Stomach (tissue), 9 donors: ENCODE data around the gene TMEM179. TPM values are rescaled to one million over a fixed set of nuclear protein-coding genes. Genes with fewer than 3 reads are reported as not detected.

Experiments used
- DNase-seq, 2 donors: peaks; one replicate each; pipeline versions ENCODE4 v3.0.0 to v3.0.0-alpha.2; 2013 to 2019
- H3K27ac ChIP-seq, 5 donors: fragments of 200-600 bp in 4 of 5; sonication (generic) in 4 of 5; one replicate each; pipeline ENCODE4 v1.5.1; 2013 to 2019; ENCODE audit warnings: mild to moderate bottlenecking in 1 of 5, moderate library complexity in 1 of 5
- H3K27me3 ChIP-seq, 3 donors: fragments of 200-600 bp; sonication (generic); one replicate each; pipeline ENCODE4 v1.5.1; 2017 to 2019; ENCODE audit warnings: mixed run types in 1 of 3
- H3K36me3 ChIP-seq, 4 donors: fragments of 200-600 bp; sonication (generic); 1 replicate in 3 of 4; 2 replicates in 1 of 4; pipeline ENCODE4 v1.5.1; 2016 to 2019
- H3K4me1 ChIP-seq, 4 donors: fragments of 200-600 bp; sonication (generic); one replicate each; pipeline ENCODE4 v1.5.1; 2016 to 2019
- H3K4me3 ChIP-seq, 4 donors: fragments of 200-600 bp; sonication (generic) in 3 of 4; one replicate each; pipeline ENCODE4 v1.5.1; 2016 to 2019; ENCODE audit warnings: mild to moderate bottlenecking in 1 of 4
- H3K9me3 ChIP-seq, 4 donors: fragments of 200-600 bp; sonication (generic); one replicate each; pipeline ENCODE4 v1.5.1; 2016 to 2019
- CTCF ChIP-seq, 7 experiments: fragments of 450-650 bp in 4 of 7; fragments of 200-600 bp in 3 of 7; sonication (generic) in 3 of 7; IDR thresholded peaks; one replicate each; pipeline ENCODE4 v1.5.1; 2016 to 2019; ENCODE audit warnings: antibody characterized with exemption in 7 of 7, control low read depth in 2 of 7, mild to moderate bottlenecking in 1 of 7
- EP300 ChIP-seq: sonication (generic); formaldehyde crosslinking; IDR thresholded peaks from one replicate; pipeline ENCODE4 v1.6.1; 2017; ENCODE audit warnings: antibody characterized with exemption
- POLR2A ChIP-seq, 4 donors: fragments of 450-650 bp; IDR thresholded peaks; one replicate each; pipeline ENCODE4 v1.6.1; 2016; ENCODE audit warnings: antibody characterized with exemption in 4 of 4, control low read depth in 2 of 4, mild to moderate bottlenecking in 1 of 4, moderate library complexity in 1 of 4
- POLR2AphosphoS5 ChIP-seq, 3 donors: sonication (generic); formaldehyde crosslinking; IDR thresholded peaks; one replicate each; pipeline ENCODE4 v1.6.1; 2016; ENCODE audit warnings: antibody characterized with exemption in 3 of 3
- WGBS, 5 donors: extraction: QIAGEN DNeasy Blood & Tissue Kit in 3 of 5; methylation state at CpG; one replicate each; pipeline versions ENCODE4 v1.1.5 to v1.1.7; 2013 to 2018; 5-methylcytosine and 5-hydroxymethylcytosine counted together
- intact Hi-C: fragments of 100-400 bp; cut with DNase I; formaldehyde crosslinking; loops from one replicate; pipeline ENCODE4 v1.15.1; 2023; ENCODE audit warnings: low total_unique reads
- polyA plus RNA-seq, 3 donors: library from polyadenylated mRNA; stranded (reverse); fragments of 200-250 nt; gene quantifications; one replicate each; pipeline ENCODE4 v1.2.3, GENCODE V29; 2013
- total RNA-seq, 5 donors: library from RNA; depleted of rRNA; stranded (reverse); fragments of >200 nt; gene quantifications; one replicate each; pipeline versions ENCODE4 v1.1.0 to v1.2.3, GENCODE V29; 2014 to 2016
- donor health status: healthy with polysubstance abuse.
- donor health status: Bipolar disorder and iron deficiency.
- donor health status: healthy.

Gene TMEM179
- total and polyA plus RNA-seq, 8 donors = 0.58 to 4.6 (median 0.92) TPM; not detected in 3

GRCh38 chr14:104577426-104577825, 27.1 kb downstream of the TMEM179 start:
- WGBS, 5 donors = 46 to 75% (median 49%) methylated on average over 6 to 12 of the region's 12 CpGs

DNA sequence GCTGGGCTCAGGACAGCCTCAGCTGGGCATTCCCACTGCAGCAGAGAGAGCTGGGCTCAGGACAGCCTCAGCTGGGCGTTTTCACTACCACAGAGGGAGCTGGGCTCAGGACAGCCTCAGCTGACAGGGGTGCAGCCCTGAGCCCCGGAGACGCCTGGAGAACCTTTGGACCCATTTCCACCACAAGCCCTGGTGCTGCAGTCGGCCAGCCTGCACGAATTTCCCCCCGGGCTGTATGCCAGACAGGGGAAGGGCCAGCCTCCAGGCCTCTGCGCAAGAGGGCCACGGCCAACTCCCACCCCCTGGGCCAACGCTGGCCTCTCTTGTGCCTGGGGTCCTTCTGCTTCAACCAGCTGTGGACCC, 27.6 kb downstream of the TMEM179 start:
- H3K27me3 ChIP-seq = peaks cover 0 to 72% (median 3%) of the 10 kb centered on the region in 3 donors
- H3K4me1 ChIP-seq = peaks cover 31 to 59% (median 54%) of the 10 kb centered on the region in 4 donors
- peak; percentile 70 to 76 for DNase-seq
- intact Hi-C loops = no loop called here
- WGBS, 5 donors = 21 to 46% (median 26%) methylated on average over 3 to 9 of the region's 9 CpGs
- peak overlapping the region in 1 of 5 donors; percentile 23 for H3K27ac ChIP-seq
- no peaks in the 10 kb centered on the region for H3K36me3 ChIP-seq
- no peaks in the 10 kb centered on the region for H3K9me3 ChIP-seq
- TF ChIP-seq POLR2A (IDR thresholded peaks at IDR 0.05) (no peak), CTCF (IDR thresholded peaks at IDR 0.05) (no peak), POLR2AphosphoS5 (IDR thresholded peaks at IDR 0.05) (no peak), EP300 (no peak)
- no peak overlapping the region for H3K4me3 ChIP-seq

More at GRCh38 chr14:104577426-104577825, 27.1 kb downstream of the TMEM179 start:
- Histone ChIP-seq H3K4me1 (peaks cover 35 to 63% (median 59%) of the 10 kb centered on the region in 4 donors), H3K27me3 (peaks cover 0 to 73% (median 5%) of the 10 kb centered on the region in 3 donors), H3K36me3 (no peaks in the 10 kb centered on the region), H3K4me3 (no peak overlapping the region), H3K27ac (peak overlapping the region in 1 of 5 donors; percentile 23), H3K9me3 (no peaks in the 10 kb centered on the region)
- TF ChIP-seq POLR2AphosphoS5 (IDR thresholded peaks at IDR 0.05) = no peak
- no peak for TF ChIP-seq POLR2A (IDR thresholded peaks at IDR 0.05)
- TF ChIP-seq CTCF (IDR thresholded peaks at IDR 0.05) = no peak
- TF ChIP-seq EP300 = no peak
- DNase-seq = peak; percentile 34 to 53
- intact Hi-C loops = no loop called here

GRCh38 chr14:104576232-104576969, 28.2 kb downstream of the TMEM179 start:
- TF ChIP-seq CTCF (IDR thresholded peaks at IDR 0.05) = no peak
- TF ChIP-seq POLR2AphosphoS5 (IDR thresholded peaks at IDR 0.05) = no peak
- no peak for TF ChIP-seq POLR2A (IDR thresholded peaks at IDR 0.05)
- no peak for TF ChIP-seq EP300
- Histone ChIP-seq H3K27ac (no peak overlapping the region), H3K27me3 (peaks cover 0 to 68% (median 3%) of the 10 kb centered on the region in 3 donors), H3K4me1 (peaks cover 28 to 53% (median 49%) of the 10 kb centered on the region in 4 donors), H3K9me3 (no peaks in the 10 kb centered on the region), H3K36me3 (no peaks in the 10 kb centered on the region), H3K4me3 (no peak overlapping the region)
- 52 to 59% (median 55%) methylated on average over 12 to 16 of the region's 16 CpGs for WGBS, 5 donors
- DNase-seq = peak; percentile 41 to 54
- intact Hi-C loops = no loop called here

DNA sequence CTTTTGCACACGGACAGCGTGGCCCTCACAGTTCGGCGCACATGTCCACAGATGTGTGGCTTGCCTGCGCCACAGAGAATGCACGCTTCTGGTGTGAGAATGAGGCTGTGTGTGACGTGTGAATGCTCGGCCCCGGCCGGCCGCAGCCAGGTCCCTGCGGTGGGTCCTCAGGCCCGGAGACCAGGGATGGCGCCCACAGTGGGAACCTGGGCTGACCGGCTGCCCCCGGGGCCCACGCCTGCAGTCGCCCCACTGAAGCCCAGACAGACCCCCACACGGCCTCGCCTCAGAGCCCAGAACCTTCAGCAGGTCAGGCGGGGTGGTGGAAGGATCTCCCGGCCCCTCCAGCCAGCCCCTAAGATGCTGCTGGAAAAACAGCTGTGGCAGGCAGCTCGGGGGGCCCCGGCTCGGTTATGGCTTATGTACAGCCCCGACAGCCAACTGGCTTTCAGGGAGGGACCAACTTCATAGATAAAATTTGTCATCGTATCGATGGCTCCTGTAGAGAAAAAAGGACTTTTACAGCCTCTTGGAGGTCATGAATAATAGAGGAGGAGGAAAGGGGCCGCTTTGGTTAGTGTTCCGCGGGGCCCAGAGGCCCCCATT, 29.5 kb downstream of the TMEM179 start:
- H3K9me3 ChIP-seq = no peaks in the 10 kb centered on the region
- WGBS, 5 donors = 84 to 93% (median 87%) methylated on average over 17 to 31 of the region's 31 CpGs
- no peak for TF ChIP-seq EP300
- TF ChIP-seq POLR2AphosphoS5 (IDR thresholded peaks at IDR 0.05) = no peak
- H3K27me3 ChIP-seq = peaks cover 0 to 78% (median 3%) of the 10 kb centered on the region in 3 donors
- no peak overlapping the region for H3K4me3 ChIP-seq
- H3K4me1 ChIP-seq = peaks cover 28 to 40% (median 35%) of the 10 kb centered on the region in 4 donors
- H3K27ac ChIP-seq = no peak overlapping the region
- intact Hi-C loops = no loop called here
- no peaks in the 10 kb centered on the region for H3K36me3 ChIP-seq
- no peak for DNase-seq
